ENCODE measurements around the gene FYB2.

- no peak for TF ChIP-seq ZZZ3 (IDR thresholded peaks at IDR 0.05; ENCODE audit: control insufficient read depth, insufficient read length, low read depth)
- TF ChIP-seq HDAC6 (IDR thresholded peaks at IDR 0.05; ENCODE audit: unreplicated experiment) = no peak
- no peak for TF ChIP-seq ZSCAN29 (IDR thresholded peaks at IDR 0.05)
- TF ChIP-seq TARDBP (IDR thresholded peaks at IDR 0.05; ENCODE audit: borderline replicate concordance) = no peak
- TF ChIP-seq POLR2A (IDR thresholded peaks at IDR 0.05; ENCODE audit: low read depth, low read length) = no peak
- TF ChIP-seq EP300 (IDR thresholded peaks at IDR 0.05; ENCODE audit: borderline replicate concordance in 1 of 2, control insufficient read depth in 1 of 2, low read depth in 2 of 2, low read length in 2 of 2) = no peak
- no peak for TF ChIP-seq CTCF (IDR thresholded peaks at IDR 0.05 in 2 of 3, conservative IDR thresholded peaks at IDR 0.05 in 1 of 3; ENCODE audit: control insufficient read depth in 2 of 3, extremely low read depth in 1 of 3, insufficient read depth in 1 of 3, low read depth in 3 of 3, low read length in 3 of 3)
These were observed 38.4 kb downstream of the FYB2 start for GRCh38 chr1:56780826-56781225.

Measured in GM12878 (cell line).